ENCODE measurements around the gene SLC7A6.

DNA sequence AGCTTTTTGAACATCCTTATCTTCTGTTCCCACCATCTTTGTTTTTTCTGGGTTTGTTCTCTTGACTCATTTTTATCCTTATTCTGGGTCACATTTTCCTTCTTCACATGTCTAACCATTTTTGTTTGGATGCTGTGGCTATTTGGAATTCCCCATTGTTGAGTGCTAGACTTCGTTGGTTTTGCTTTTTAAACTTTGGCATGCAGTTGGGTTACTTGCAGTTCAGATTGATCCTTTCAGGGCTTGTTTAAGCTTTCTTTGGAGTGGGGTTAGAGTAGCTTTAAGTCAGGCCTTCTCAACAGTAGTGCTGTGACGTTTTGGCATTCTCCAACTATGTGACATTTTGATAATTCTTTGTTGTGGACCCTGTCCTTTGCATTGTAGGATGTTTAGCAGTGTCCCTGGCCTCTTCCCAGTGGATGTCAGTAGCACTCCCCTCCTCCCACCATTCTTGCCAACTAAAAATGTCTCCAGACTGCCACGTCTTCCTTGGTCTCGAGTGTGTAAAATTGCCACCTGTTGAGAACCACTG, 67.6 kb downstream of the SLC7A6 start:
- TF ChIP-seq, protein P1, sequence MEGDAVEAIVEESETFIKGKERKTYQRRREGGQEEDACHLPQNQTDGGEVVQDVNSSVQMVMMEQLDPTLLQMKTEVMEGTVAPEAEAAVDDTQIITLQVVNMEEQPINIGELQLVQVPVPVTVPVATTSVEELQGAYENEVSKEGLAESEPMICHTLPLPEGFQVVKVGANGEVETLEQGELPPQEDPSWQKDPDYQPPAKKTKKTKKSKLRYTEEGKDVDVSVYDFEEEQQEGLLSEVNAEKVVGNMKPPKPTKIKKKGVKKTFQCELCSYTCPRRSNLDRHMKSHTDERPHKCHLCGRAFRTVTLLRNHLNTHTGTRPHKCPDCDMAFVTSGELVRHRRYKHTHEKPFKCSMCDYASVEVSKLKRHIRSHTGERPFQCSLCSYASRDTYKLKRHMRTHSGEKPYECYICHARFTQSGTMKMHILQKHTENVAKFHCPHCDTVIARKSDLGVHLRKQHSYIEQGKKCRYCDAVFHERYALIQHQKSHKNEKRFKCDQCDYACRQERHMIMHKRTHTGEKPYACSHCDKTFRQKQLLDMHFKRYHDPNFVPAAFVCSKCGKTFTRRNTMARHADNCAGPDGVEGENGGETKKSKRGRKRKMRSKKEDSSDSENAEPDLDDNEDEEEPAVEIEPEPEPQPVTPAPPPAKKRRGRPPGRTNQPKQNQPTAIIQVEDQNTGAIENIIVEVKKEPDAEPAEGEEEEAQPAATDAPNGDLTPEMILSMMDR (IDR thresholded peaks at IDR 0.05; ENCODE audit: insufficient read depth, low read depth, low read length), result no peak
- TF ChIP-seq EZH2 (IDR thresholded peaks at IDR 0.05; ENCODE audit: insufficient read depth, low read length), result no peak
